Adrenal gland (tissue), 5 donors: ENCODE data around the gene NRXN2.

Experiments
- CTCF ChIP-seq, 6 experiments: fragments of 450-650 bp in 4 of 6; fragments of 200-600 bp in 2 of 6; sonication (generic) in 1 of 6; IDR thresholded peaks; 1 replicate in 5 of 6; 2 replicates in 1 of 6; pipeline versions ENCODE4 v1.5.1 to v1.8.0; 2016 to 2021; ENCODE audit warnings: antibody characterized with exemption in 6 of 6, mild to moderate bottlenecking in 2 of 6, moderate library complexity in 1 of 6
- POLR2A ChIP-seq, 2 donors: fragments of 450-650 bp; IDR thresholded peaks; one replicate each; pipeline ENCODE4 v1.6.1; 2017; ENCODE audit warnings: antibody characterized with exemption in 2 of 2, mild to moderate bottlenecking in 2 of 2, moderate library complexity in 1 of 2
- donor health status: DM: no; HTN: no; CAD: no.

- TF ChIP-seq CTCF (IDR thresholded peaks at IDR 0.05) = no peak
- no peak for TF ChIP-seq POLR2A (IDR thresholded peaks at IDR 0.05)
Observed at GRCh38 chr11:64626637-64627036, 96.4 kb downstream of the NRXN2 start.
